Activated naive CD8-positive, alpha-beta T cell treated with anti-CD3 and anti-CD28 coated beads for 36 hours (primary cell): ENCODE results near the gene SLC9A3. TPM values are rescaled to one million over a fixed set of nuclear protein-coding genes. Genes with fewer than 3 reads are reported as not detected.

Source experiments
- DNase-seq: peaks from one replicate; pipeline ENCODE4 v3.0.0; 2021
- H3K27ac Mint-ChIP-seq: one replicate; pipeline ENCODE4 v1.8.0; 2022; ENCODE audit warnings: mild to moderate bottlenecking, moderate library complexity, mixed read lengths
- H3K27me3 Mint-ChIP-seq: one replicate; pipeline ENCODE4 v1.8.0; 2022; ENCODE audit warnings: mild to moderate bottlenecking, mixed read lengths
- H3K36me3 Mint-ChIP-seq: one replicate; pipeline ENCODE4 v1.8.0; 2021; ENCODE audit warnings: mild to moderate bottlenecking, mixed read lengths
- H3K4me1 Mint-ChIP-seq: one replicate; pipeline ENCODE4 v1.8.0; 2021; ENCODE audit warnings: mixed read lengths
- H3K4me3 Mint-ChIP-seq: one replicate; pipeline ENCODE4 v1.8.0; 2022; ENCODE audit warnings: mild to moderate bottlenecking, moderate library complexity, mixed read lengths
- H3K9me3 Mint-ChIP-seq: one replicate; pipeline ENCODE4 v1.8.0; 2022; ENCODE audit warnings: mixed read lengths
- total RNA-seq, 2 experiments: library from RNA; stranded (reverse); gene quantifications; one replicate each; pipeline ENCODE4 v1.2.3, GENCODE V29; 2021

Gene SLC9A3
- total RNA-seq, 2 experiments from 2014 or later, result 2.1 to 2.4 TPM

GRCh38 chr5:444226-444625 lies 80.0 kb downstream of the SLC9A3 start:
- Mint-ChIP-seq H3K9me3 (no peaks in the 10 kb centered on the region), H3K36me3 (peaks cover 39% of the 10 kb centered on the region), H3K27ac (peak overlapping the region; percentile 40), H3K4me1 (peaks cover 35% of the 10 kb centered on the region), H3K27me3 (no peaks in the 10 kb centered on the region), H3K4me3 (peak overlapping the region; percentile 99)
- no peak for DNase-seq

DNA sequence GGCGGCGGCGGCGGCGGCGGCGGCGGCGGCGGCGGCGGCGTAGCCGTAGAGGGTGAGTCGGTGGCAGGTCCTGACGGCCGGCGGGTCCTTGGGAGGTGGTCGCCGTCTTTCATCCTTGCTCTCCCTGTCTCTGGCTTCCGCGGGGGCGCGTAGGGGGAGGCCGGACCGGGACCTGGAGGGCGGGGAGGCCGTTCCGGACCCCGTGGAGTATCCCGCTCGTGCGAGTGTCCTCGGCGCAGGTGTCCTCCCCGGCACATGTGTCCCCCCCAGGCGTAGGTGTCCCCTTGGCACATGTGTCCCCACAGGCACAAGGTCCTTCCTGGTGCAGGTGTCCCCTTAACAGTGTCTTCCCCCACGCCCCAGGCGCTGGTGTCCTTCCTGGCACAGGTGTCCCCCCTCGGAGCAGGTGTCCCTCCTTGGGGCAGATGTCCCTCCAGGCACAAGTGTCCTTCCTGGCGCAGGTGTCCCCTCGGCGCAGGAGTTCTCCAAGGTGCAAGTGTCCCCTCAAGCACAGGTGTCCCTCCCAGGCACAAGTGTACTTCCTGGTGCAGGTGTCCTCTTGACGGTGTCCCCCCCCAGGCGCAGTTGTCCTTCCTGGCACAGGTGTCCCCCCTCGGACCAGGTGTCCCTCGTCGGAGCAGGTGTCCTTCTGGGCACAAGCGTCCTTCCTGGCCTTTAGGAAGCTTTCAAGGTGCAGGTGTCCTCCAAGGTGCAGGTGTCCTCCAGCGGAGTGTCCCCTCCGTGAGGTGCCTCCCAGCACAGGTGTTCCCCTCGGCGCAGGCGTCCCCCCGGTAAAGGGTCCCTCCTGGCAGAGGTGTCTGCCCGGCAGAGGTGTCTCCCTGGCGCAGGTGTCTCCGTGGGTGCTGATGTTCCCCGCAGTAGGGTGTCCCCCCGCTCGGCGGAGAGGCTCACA lies 80.8 kb downstream of the SLC9A3 start:
- Mint-ChIP-seq H3K27ac (peak overlapping the region; percentile 79), H3K9me3 (no peaks in the 10 kb centered on the region), H3K36me3 (peaks cover 32% of the 10 kb centered on the region), H3K4me3 (peak overlapping the region; percentile 99), H3K4me1 (peaks cover 33% of the 10 kb centered on the region), H3K27me3 (no peaks in the 10 kb centered on the region)
- DNase-seq, result peak; percentile 27

- peak; percentile 81 for DNase-seq
- H3K4me3 Mint-ChIP-seq, result peak within 1 kb of the TSS; percentile 99
- H3K4me1 Mint-ChIP-seq, result peaks cover 33% of the 10 kb centered on the region
- H3K36me3 Mint-ChIP-seq, result peaks cover 25% of the 10 kb centered on the region
- no peaks in the 10 kb centered on the region for H3K27me3 Mint-ChIP-seq
- H3K27ac Mint-ChIP-seq, result peak within 1 kb of the TSS; percentile 96
- H3K9me3 Mint-ChIP-seq, result no peaks in the 10 kb centered on the region
Observed at GRCh38 chr5:442335-443238, 81.7 kb downstream of the SLC9A3 start, which contains the start of gene EXOC3. Gene EXOC3, plus strand, starts transcription at chr5:443176. Its CDS starts 3,030 bp downstream, at chr5:446206.

- Mint-ChIP-seq H3K9me3 (no peaks in the 10 kb centered on the region), H3K4me1 (peaks cover 32% of the 10 kb centered on the region), H3K27me3 (no peaks in the 10 kb centered on the region), H3K4me3 (peak overlapping the region; percentile 99), H3K36me3 (peaks cover 22% of the 10 kb centered on the region), H3K27ac (peak overlapping the region; percentile 96)
- DNase-seq, result no peak
Observed at GRCh38 chr5:441996-442334, 82.3 kb downstream of the SLC9A3 start.

GRCh38 chr5:440401-441201 lies 83.6 kb downstream of the SLC9A3 start:
- no peaks in the 10 kb centered on the region for H3K9me3 Mint-ChIP-seq
- no peak overlapping the region for H3K27ac Mint-ChIP-seq
- DNase-seq, result no peak
- peaks cover 18% of the 10 kb centered on the region for H3K36me3 Mint-ChIP-seq
- H3K4me1 Mint-ChIP-seq, result peaks cover 25% of the 10 kb centered on the region
- no peak overlapping the region for H3K4me3 Mint-ChIP-seq
- no peaks in the 10 kb centered on the region for H3K27me3 Mint-ChIP-seq

DNA sequence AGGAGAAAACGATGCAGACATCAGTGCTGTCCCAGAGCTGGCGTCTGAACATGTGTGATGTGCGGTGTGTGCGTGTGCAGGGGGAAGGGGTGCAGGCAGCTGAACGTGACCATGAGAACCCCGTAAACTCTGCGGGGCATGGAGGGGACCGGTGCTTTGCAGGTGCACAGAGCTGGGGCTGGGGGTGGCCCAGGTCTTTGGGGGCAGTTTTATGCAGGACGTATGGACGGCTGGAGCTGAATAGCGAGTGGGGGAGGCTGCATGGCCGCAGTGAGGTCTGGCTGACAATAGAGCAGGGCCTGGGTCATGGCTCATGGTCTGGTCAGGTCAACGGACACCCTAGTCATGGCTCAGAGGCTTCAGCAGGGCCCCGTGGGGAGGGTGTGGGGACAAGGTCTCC lies 84.6 kb downstream of the SLC9A3 start:
- Mint-ChIP-seq H3K9me3 (no peaks in the 10 kb centered on the region), H3K27ac (no peak overlapping the region), H3K36me3 (peaks cover 19% of the 10 kb centered on the region), H3K27me3 (no peaks in the 10 kb centered on the region), H3K4me3 (no peak overlapping the region), H3K4me1 (peaks cover 21% of the 10 kb centered on the region)
- DNase-seq, result no peak

- DNase-seq, result no peak
Observed at GRCh38 chr5:439181-439580, 85.1 kb downstream of the SLC9A3 start.

GRCh38 chr5:438481-438981 lies 85.7 kb downstream of the SLC9A3 start:
- Mint-ChIP-seq H3K27ac (no peak overlapping the region), H3K36me3 (peaks cover 15% of the 10 kb centered on the region), H3K4me3 (no peak overlapping the region), H3K4me1 (peaks cover 14% of the 10 kb centered on the region), H3K9me3 (no peaks in the 10 kb centered on the region), H3K27me3 (no peaks in the 10 kb centered on the region)
- no peak for DNase-seq

More at GRCh38 chr5:439181-439580, 85.1 kb downstream of the SLC9A3 start:
- Mint-ChIP-seq H3K36me3 (peaks cover 16% of the 10 kb centered on the region), H3K9me3 (no peaks in the 10 kb centered on the region), H3K4me1 (peaks cover 16% of the 10 kb centered on the region), H3K4me3 (no peak overlapping the region), H3K27ac (no peak overlapping the region), H3K27me3 (no peaks in the 10 kb centered on the region)

GRCh38 chr5:437281-437771 lies 86.9 kb downstream of the SLC9A3 start:
- no peak for DNase-seq
- Mint-ChIP-seq H3K9me3 (no peaks in the 10 kb centered on the region), H3K27me3 (no peaks in the 10 kb centered on the region), H3K36me3 (peaks cover 14% of the 10 kb centered on the region), H3K27ac (no peak overlapping the region), H3K4me3 (no peak overlapping the region), H3K4me1 (peaks cover 11% of the 10 kb centered on the region)

- Mint-ChIP-seq H3K9me3 (no peaks in the 10 kb centered on the region), H3K27me3 (no peaks in the 10 kb centered on the region), H3K4me3 (no peak overlapping the region), H3K36me3 (peaks cover 11% of the 10 kb centered on the region), H3K27ac (no peak overlapping the region), H3K4me1 (peaks cover 5% of the 10 kb centered on the region)
- DNase-seq, result no peak
Observed at GRCh38 chr5:436641-436975, 87.6 kb downstream of the SLC9A3 start.

DNA sequence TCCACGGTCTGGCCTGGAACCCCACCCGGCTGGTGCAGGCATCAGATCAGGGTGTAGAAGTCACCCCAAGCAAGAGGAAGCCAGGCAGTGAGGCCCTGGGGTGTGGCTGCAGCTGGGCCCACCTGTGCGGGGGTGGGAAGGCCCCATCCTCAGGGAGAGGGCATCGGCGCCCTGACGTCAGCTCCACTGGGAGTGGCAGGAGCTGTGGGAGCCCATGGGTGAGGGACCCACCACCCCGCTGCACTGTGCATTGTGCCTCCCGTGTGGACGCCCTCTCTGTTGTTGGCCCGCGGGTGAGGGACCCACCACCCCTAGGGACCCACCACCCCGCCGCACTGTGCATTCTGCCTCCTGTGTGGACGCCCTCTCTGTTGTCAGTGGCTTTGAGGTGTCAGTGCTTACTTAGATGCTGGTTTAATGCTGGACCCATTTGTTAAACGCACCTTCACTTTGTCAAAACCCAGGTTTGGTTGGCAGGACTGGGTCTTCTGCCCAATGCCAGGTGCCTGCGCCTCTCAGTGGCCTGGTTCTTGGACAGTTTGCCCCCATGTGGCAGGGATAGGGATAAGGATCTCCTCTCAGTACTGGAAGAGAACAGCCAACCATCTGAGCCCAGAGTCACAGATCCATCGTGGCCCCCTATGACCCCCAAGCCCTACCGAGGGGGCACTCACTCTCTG lies 88.1 kb downstream of the SLC9A3 start:
- Mint-ChIP-seq H3K27me3 (no peaks in the 10 kb centered on the region), H3K27ac (no peak overlapping the region), H3K4me3 (no peak overlapping the region), H3K9me3 (no peaks in the 10 kb centered on the region), H3K4me1 (peaks cover 5% of the 10 kb centered on the region), H3K36me3 (peaks cover 10% of the 10 kb centered on the region)
- DNase-seq, result no peak

DNA sequence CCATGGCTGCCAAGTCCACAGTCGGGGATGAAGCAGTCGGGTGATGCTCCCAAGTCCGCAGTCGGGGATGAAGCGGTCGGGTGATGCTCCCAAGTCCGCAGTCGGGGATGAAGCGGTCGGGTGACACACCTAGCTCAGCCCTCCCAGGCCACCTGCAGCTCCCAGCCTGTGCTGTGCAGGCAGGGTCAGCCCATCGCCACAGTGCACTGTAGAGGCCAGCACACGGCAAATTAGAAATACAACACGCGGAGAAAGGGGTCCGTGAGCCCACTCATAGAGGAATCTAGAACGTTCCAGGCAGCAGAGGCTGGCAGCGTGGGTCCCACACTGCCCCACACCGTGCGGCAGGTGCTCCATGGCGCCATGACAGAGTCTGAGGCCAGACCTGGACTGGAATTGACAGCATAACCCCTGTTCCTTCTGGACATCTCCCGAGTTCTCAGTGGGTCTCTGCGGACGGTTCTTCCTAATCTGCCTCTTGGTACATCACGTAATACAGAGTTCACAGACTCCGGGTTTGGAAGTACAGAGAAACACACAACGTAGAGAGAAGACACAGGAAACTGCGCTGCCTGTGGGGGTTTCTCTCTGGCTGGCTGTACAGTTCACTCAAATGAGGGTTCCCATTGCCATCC lies 89.0 kb downstream of the SLC9A3 start:
- H3K27ac Mint-ChIP-seq, result no peak overlapping the region
- no peak for DNase-seq
- peaks cover 7% of the 10 kb centered on the region for H3K4me1 Mint-ChIP-seq
- peaks cover 13% of the 10 kb centered on the region for H3K36me3 Mint-ChIP-seq
- no peaks in the 10 kb centered on the region for H3K9me3 Mint-ChIP-seq
- H3K4me3 Mint-ChIP-seq, result no peak overlapping the region
- no peaks in the 10 kb centered on the region for H3K27me3 Mint-ChIP-seq

- peaks cover 19% of the 10 kb centered on the region for H3K36me3 Mint-ChIP-seq
- no peak overlapping the region for H3K4me3 Mint-ChIP-seq
- H3K27me3 Mint-ChIP-seq, result no peaks in the 10 kb centered on the region
- no peak for DNase-seq
- peaks cover 7% of the 10 kb centered on the region for H3K4me1 Mint-ChIP-seq
- no peak overlapping the region for H3K27ac Mint-ChIP-seq
- no peaks in the 10 kb centered on the region for H3K9me3 Mint-ChIP-seq
Observed at GRCh38 chr5:434443-435146, 89.7 kb downstream of the SLC9A3 start.
